Measurements from ENCODE around the gene PAPSS2.

DNA sequence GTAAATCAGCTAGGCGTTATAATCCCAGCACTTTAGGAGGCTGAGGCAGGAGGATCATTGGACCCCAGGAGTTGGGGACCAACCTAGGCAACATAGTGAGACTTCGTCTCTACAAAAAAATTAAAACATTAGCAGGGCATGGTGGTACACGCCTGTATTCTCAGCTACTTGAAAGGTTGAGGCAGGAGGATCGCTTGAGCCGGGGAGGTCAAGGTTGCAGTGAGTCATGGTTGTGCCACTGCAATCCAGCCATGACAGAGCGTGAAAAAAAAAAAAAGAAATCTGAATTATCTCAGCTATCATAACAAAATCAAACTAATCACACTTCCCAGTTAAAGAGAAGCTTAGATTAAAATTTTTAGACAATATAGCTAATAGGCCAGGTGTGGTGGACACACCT lies 123.0 kb downstream of the PAPSS2 start:
- TF ChIP-seq POLR2A (IDR thresholded peaks at IDR 0.05): no peak
- TF ChIP-seq, protein P1, sequence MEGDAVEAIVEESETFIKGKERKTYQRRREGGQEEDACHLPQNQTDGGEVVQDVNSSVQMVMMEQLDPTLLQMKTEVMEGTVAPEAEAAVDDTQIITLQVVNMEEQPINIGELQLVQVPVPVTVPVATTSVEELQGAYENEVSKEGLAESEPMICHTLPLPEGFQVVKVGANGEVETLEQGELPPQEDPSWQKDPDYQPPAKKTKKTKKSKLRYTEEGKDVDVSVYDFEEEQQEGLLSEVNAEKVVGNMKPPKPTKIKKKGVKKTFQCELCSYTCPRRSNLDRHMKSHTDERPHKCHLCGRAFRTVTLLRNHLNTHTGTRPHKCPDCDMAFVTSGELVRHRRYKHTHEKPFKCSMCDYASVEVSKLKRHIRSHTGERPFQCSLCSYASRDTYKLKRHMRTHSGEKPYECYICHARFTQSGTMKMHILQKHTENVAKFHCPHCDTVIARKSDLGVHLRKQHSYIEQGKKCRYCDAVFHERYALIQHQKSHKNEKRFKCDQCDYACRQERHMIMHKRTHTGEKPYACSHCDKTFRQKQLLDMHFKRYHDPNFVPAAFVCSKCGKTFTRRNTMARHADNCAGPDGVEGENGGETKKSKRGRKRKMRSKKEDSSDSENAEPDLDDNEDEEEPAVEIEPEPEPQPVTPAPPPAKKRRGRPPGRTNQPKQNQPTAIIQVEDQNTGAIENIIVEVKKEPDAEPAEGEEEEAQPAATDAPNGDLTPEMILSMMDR (IDR thresholded peaks at IDR 0.05): no peak
